LHCN-M2 (cell line): ENCODE results near the gene THUMPD3. TPM values are rescaled to one million over a fixed set of nuclear protein-coding genes. Genes with fewer than 3 reads are reported as not detected.
A peak's percentile ranks its signal among the peaks of the same experiment; 100 is the strongest.

Source experiments
- DNase-seq: peaks from one replicate; pipeline ENCODE4 v3.0.0-alpha.2; 2012; ENCODE audit warnings: low read depth
- total RNA-seq: library from RNA; depleted of rRNA; stranded (reverse); fragments of >200 nt; gene quantifications from 2 replicates; pipeline ENCODE4 v1.2.3, GENCODE V29; 2014

Gene THUMPD3
- total RNA-seq, 1 experiment from 2014 or later = 55.0 TPM

DNA sequence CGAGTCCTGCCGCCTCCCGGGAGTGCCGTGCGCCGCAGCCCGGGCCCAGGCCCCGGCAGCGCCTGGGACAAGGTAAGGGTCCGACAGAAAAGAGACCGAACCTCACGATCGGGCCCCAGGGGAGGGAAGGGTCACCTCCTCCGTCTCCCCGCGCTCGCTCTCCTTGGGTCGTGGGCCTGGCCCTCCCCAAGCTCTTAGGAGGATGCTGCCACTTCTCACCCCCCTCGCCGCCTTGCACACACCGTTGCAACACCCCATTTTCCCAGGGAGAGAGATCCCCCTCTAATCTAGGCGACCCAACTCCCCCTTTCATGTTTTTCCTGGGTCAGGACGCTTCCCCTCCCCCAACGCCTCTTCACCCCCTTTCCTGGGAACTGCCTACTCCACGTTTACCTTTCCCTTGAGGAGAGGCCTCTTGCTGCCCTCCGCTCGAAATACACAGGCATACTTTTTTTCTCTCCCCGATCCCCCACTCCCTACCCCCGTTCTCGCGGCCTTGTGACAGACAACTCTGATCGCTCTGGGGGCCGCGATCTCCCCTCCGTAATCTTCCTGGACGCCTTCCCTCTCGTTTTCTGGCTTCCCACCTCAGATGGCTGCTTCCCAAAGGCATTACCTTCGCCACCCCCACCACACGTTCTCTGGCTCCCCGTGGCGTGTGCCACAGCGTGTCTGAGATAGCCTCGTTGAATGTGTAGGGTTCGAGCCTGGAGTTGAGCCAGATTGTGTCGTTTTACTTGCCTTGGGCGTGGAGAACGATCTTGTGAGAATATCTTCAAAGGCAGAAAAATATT lies 35.2 kb downstream of the THUMPD3 start:
- DNase-seq = peak; percentile 33

DNA sequence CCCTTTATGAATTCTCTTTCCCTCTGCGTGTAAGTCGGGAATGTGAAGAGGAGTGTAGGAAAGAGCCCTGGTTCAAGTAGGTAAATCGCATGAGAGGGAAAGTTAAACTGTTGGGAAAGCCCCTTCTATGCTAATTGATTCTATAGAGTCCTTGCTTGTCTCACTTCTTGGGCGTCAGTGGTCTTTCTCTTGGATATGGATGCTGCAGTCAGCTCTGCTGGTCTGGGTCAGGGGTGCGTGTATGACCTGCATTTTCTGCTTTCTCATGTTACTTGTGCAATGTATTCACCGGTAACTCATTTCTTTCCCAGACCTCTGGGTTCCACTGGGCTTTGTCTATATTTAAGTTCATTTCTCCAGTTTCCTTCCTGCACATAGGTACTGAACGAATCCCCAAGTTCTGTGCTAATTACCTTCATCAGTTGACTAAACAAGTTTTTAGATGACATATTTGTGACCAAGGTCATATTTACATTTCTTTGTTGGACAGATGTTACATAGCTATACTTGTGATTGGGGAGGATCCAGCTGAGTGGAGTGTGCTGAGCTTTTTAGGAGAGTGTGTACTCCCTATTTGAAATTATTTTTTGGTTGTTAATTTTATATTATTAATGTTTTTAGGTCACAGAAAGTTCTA lies 36.0 kb downstream of the THUMPD3 start:
- peak; percentile 39 for DNase-seq

DNA sequence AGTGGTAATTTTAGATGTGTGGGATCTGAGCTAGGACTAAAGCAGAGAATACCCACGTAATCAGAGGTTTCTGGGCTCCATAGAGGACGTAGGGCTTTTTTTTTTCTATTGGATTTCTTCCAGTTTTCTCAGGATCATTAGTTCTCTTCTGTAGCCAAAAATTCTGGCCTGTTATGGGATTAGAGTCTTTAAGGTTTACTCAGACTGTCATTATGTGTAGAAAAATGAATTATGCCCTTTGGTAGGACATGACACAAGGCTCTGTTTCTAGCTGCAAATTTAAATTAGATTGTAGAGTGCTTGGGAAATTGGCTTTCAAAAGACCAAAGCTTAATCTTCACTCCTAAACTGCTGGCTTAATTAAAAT lies 36.5 kb downstream of the THUMPD3 start:
- DNase-seq = peak; percentile 27

- peak; percentile 99 for DNase-seq
Observed at GRCh38 chr3:9399746-9400145, 36.9 kb downstream of the THUMPD3 start.

- peak; percentile 29 for DNase-seq
Observed at GRCh38 chr3:9400616-9401015, 37.8 kb downstream of the THUMPD3 start.

- no peak for DNase-seq
Observed at GRCh38 chr3:9401986-9402385, 39.1 kb downstream of the THUMPD3 start.

GRCh38 chr3:9402410-9403228 lies 39.8 kb downstream of the THUMPD3 start:
- DNase-seq = peak; percentile 46

DNA sequence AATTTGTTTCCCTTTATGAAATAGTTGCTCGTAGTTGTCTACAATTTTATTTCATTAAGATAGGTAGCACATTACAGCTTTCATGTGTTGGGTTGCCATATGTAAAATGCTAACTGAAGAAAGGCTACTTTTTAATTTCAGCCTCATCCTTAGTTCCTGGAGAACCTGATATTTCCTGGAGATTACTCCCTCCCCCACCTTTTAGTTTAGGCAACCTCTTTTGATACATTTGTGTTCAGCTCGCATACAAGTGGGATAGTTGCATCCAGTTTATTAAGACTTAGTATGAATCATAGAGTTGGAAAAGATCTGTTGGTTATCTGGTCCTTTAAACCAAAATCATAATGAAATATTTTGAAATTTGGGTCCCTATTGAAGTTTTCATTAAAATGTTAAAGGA lies 40.6 kb downstream of the THUMPD3 start:
- peak; percentile 16 for DNase-seq

DNA sequence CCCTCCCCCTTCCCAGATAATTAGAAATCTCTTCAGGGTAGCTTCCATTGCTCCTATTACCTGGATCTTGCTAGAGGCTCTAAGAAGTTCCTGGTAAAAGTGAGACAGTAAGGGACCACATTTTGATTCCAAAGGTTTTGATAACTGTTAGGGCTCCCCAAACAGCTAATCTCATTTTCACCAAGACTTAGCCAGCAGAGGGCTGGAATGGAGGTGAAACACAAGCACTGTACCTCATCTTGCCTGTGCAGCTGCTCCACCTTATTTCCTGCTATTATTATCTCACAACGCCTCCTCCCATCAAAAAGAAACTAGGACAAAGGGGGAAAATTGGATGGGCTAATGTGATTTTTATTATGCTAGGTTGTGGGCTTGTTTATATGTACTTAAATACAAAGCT lies 41.8 kb downstream of the THUMPD3 start:
- DNase-seq = no peak

DNA sequence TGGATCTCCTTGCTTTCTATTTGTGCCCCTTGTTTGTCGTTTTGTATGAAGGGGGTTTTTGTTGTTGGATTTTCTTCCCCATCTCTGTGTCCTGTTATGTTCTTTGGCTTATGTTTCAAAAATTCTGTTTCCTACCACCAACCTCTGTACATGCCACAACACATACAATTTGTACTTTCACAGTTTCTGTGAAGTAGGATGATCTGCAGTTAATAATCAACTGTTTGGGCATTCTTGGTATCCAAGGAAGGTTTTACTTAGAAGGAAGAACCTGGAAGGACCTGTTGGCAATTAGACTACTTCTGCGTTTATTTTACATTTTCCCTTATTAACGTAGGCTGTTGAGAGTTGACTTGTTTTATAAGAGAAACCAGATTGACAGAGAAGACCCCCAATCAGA lies 42.9 kb downstream of the THUMPD3 start:
- no peak for DNase-seq

- DNase-seq = no peak
Observed at GRCh38 chr3:9406856-9407626, 44.2 kb downstream of the THUMPD3 start.

GRCh38 chr3:9408061-9408460 lies 45.2 kb downstream of the THUMPD3 start:
- no peak for DNase-seq

GRCh38 chr3:9408546-9408945 lies 45.7 kb downstream of the THUMPD3 start:
- peak; percentile 33 for DNase-seq

DNA sequence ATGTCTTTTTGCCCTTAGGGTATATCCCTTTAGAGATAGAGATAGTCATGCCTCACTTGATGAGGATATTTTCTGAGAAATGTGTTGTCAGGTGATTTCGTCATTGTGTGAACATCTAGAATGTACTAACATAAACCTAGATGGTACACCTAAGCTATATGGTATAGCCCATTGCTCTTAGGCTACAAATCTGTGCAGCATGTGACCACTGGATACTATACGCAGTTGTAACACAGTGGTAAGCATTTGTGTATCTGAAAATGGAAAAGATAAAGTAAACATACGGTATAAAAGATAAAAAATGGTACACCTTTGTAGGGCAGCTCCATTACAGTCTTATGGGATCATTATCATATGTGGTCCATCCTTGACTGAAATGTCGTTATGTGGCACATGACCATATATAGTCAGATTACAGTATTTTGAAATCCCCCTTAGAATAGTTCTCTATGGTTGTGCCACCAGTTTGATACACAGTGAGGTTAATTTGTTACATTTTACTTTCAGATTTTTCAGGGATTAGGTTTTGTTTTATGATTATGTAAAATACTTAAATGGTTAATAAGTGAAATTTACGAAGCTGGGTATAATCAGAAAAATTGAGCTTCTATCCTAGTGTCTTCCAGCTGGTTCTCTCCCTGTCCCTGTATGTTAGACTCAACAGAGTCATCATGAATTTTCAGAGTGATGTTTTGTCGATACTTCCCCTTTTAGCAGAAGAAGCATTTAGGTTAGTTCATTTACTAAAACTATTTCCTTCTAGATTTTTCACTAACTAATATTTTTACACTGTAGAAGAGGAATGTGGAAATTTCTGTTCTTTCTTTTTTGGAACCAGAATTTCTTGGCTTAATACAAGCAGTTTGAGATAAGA lies 47.4 kb downstream of the THUMPD3 start:
- DNase-seq = no peak

GRCh38 chr3:9411302-9411701 lies 48.4 kb downstream of the THUMPD3 start:
- DNase-seq = no peak

GRCh38 chr3:9412293-9412692 lies 49.4 kb downstream of the THUMPD3 start:
- no peak for DNase-seq

GRCh38 chr3:9414826-9415225 lies 52.0 kb downstream of the THUMPD3 start:
- no peak for DNase-seq

- DNase-seq = no peak
Observed at GRCh38 chr3:9415485-9416138, 52.8 kb downstream of the THUMPD3 start.

DNA sequence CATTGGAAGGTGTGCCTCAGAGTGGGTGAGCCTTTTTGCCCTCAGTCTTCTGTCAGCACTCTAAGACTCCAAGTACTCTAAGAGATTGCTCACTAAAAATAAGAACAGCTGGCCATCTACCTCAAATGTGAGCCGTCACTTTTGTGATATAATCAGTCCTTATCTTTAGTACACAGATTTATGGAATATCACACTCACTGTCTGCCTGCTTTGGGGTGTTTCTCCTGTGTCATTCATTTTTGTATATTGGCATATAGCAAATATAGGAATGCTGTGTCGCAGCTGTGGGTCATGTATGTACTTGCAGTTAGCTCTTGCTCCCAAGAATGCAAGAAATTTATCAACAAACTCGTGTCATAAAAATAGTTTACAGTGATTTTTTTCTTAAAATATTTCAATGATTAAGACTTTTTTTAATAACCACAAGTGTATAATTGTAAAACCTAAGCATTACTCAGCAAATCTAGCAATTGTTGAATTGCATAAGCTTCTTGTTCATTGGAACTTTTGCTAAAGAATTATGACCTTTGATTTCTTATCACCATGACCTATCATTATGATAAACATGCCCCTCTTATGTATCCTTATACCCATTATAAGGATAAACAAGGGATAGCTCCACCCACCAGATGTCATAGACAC lies 53.4 kb downstream of the THUMPD3 start:
- peak; percentile 52 for DNase-seq
